ENCODE results near the gene PNMA1.
A peak's percentile ranks its signal among the peaks of the same experiment; 100 is the strongest.

The PNMA1 gene

GRCh38 chr14:73741386-73741875 is 27.2 kb upstream of the PNMA1 start:
- Histone ChIP-seq H3K9me3 (ENCODE audit: insufficient read depth, low read depth, low read length) (no peaks in the 10 kb centered on the region), H3K4me1 (ENCODE audit: insufficient read depth, low read length) (peaks cover 33% of the 10 kb centered on the region), H3K27ac (ENCODE audit: low read depth, low read length) (peak overlapping the region; percentile 34), H3K27me3 (ENCODE audit: insufficient read depth, low read length) (no peaks in the 10 kb centered on the region), H3K36me3 (ENCODE audit: insufficient read depth, low read length) (0 out of 2 replicates have a peak, but pooled peaks cover 5% of the 10 kb centered on the region), H3K4me3 (ENCODE audit: low read length) (peak overlapping the region; percentile 15), H3K9ac (ENCODE audit: low read depth, low read length) (peak overlapping the region; percentile 50; the same call in 1 of the 2 replicates)
- WGBS, result 10% methylated on average over 11 of the region's 12 CpGs

GRCh38 chr14:73740618-73741326 is 26.6 kb upstream of the PNMA1 start:
- peaks cover 27% of the 10 kb centered on the region for H3K4me1 ChIP-seq (ENCODE audit: insufficient read depth, low read length)
- no peaks in the 10 kb centered on the region for H3K27me3 ChIP-seq (ENCODE audit: insufficient read depth, low read length)
- WGBS, result 76% methylated on average over 9 of the region's 9 CpGs
- H3K36me3 ChIP-seq (ENCODE audit: insufficient read depth, low read length), result peaks cover 6% of the 10 kb centered on the region; the same call in 1 of the 2 replicates
- H3K27ac ChIP-seq (ENCODE audit: low read depth, low read length), result peak overlapping the region; percentile 3; the same call in 1 of the 2 replicates
- no peaks in the 10 kb centered on the region for H3K9me3 ChIP-seq (ENCODE audit: insufficient read depth, low read depth, low read length)
- H3K4me3 ChIP-seq (ENCODE audit: low read length), result peak overlapping the region; percentile 15; the same call in 1 of the 2 replicates
- peak overlapping the region; percentile 50 for H3K9ac ChIP-seq (ENCODE audit: low read depth, low read length)

- Histone ChIP-seq H3K27me3 (ENCODE audit: insufficient read depth, low read length) (no peaks in the 10 kb centered on the region), H3K9me3 (ENCODE audit: insufficient read depth, low read depth, low read length) (no peaks in the 10 kb centered on the region), H3K4me1 (ENCODE audit: insufficient read depth, low read length) (peaks cover 26% of the 10 kb centered on the region), H3K27ac (ENCODE audit: low read depth, low read length) (no peak overlapping the region), H3K36me3 (ENCODE audit: insufficient read depth, low read length) (peaks cover 10% of the 10 kb centered on the region), H3K9ac (ENCODE audit: low read depth, low read length) (no peak overlapping the region), H3K4me3 (ENCODE audit: low read length) (no peak overlapping the region)
- WGBS, result 88% methylated on average over 12 of the region's 12 CpGs
Observed at GRCh38 chr14:73739899-73740617, 25.9 kb upstream of the PNMA1 start.

- peaks cover 26% of the 10 kb centered on the region for H3K4me1 ChIP-seq (ENCODE audit: insufficient read depth, low read length)
- 91% methylated on average over 21 of the region's 21 CpGs for WGBS
- H3K36me3 ChIP-seq (ENCODE audit: insufficient read depth, low read length), result peaks cover 10% of the 10 kb centered on the region
- no peaks in the 10 kb centered on the region for H3K9me3 ChIP-seq (ENCODE audit: insufficient read depth, low read depth, low read length)
- H3K27me3 ChIP-seq (ENCODE audit: insufficient read depth, low read length), result no peaks in the 10 kb centered on the region
- H3K4me3 ChIP-seq (ENCODE audit: low read length), result no peak overlapping the region
- H3K27ac ChIP-seq (ENCODE audit: low read depth, low read length), result no peak overlapping the region
- no peak overlapping the region for H3K9ac ChIP-seq (ENCODE audit: low read depth, low read length)
Observed at GRCh38 chr14:73739174-73739898, 25.2 kb upstream of the PNMA1 start.

GRCh38 chr14:73738518-73739173 is 24.5 kb upstream of the PNMA1 start:
- Histone ChIP-seq H3K27ac (ENCODE audit: low read depth, low read length) (no peak overlapping the region), H3K9ac (ENCODE audit: low read depth, low read length) (no peak overlapping the region), H3K36me3 (ENCODE audit: insufficient read depth, low read length) (peaks cover 10% of the 10 kb centered on the region), H3K27me3 (ENCODE audit: insufficient read depth, low read length) (no peaks in the 10 kb centered on the region), H3K9me3 (ENCODE audit: insufficient read depth, low read depth, low read length) (no peaks in the 10 kb centered on the region), H3K4me3 (ENCODE audit: low read length) (no peak overlapping the region), H3K4me1 (ENCODE audit: insufficient read depth, low read length) (peaks cover 26% of the 10 kb centered on the region)
- 97% methylated on average over 22 of the region's 22 CpGs for WGBS

- H3K9ac ChIP-seq (ENCODE audit: low read depth, low read length), result no peak overlapping the region
- peaks cover 15% of the 10 kb centered on the region for H3K4me1 ChIP-seq (ENCODE audit: insufficient read depth, low read length)
- no peak overlapping the region for H3K4me3 ChIP-seq (ENCODE audit: low read length)
- H3K36me3 ChIP-seq (ENCODE audit: insufficient read depth, low read length), result peaks cover 10% of the 10 kb centered on the region
- no peaks in the 10 kb centered on the region for H3K9me3 ChIP-seq (ENCODE audit: insufficient read depth, low read depth, low read length)
- no peak overlapping the region for H3K27ac ChIP-seq (ENCODE audit: low read depth, low read length)
- no peaks in the 10 kb centered on the region for H3K27me3 ChIP-seq (ENCODE audit: insufficient read depth, low read length)
- 93% methylated on average over 12 of the region's 13 CpGs for WGBS
Observed at GRCh38 chr14:73736842-73737241, 22.7 kb upstream of the PNMA1 start.

- Histone ChIP-seq H3K27ac (ENCODE audit: low read depth, low read length) (no peak overlapping the region), H3K36me3 (ENCODE audit: insufficient read depth, low read length) (peaks cover 17% of the 10 kb centered on the region), H3K9me3 (ENCODE audit: insufficient read depth, low read depth, low read length) (no peaks in the 10 kb centered on the region), H3K27me3 (ENCODE audit: insufficient read depth, low read length) (no peaks in the 10 kb centered on the region), H3K9ac (ENCODE audit: low read depth, low read length) (no peak overlapping the region), H3K4me1 (ENCODE audit: insufficient read depth, low read length) (peaks cover 4% of the 10 kb centered on the region; the same call in 1 of the 2 replicates), H3K4me3 (ENCODE audit: low read length) (no peak overlapping the region)
- 95% methylated on average over 3 of the region's 3 CpGs for WGBS
Observed at GRCh38 chr14:73732006-73732405, 17.8 kb upstream of the PNMA1 start.

GRCh38 chr14:73731111-73731510 is 16.9 kb upstream of the PNMA1 start:
- Histone ChIP-seq H3K9me3 (ENCODE audit: insufficient read depth, low read depth, low read length) (no peaks in the 10 kb centered on the region), H3K4me1 (ENCODE audit: insufficient read depth, low read length) (peaks cover 4% of the 10 kb centered on the region; the same call in 1 of the 2 replicates), H3K36me3 (ENCODE audit: insufficient read depth, low read length) (peaks cover 21% of the 10 kb centered on the region), H3K9ac (ENCODE audit: low read depth, low read length) (no peak overlapping the region), H3K4me3 (ENCODE audit: low read length) (no peak overlapping the region), H3K27ac (ENCODE audit: low read depth, low read length) (no peak overlapping the region), H3K27me3 (ENCODE audit: insufficient read depth, low read length) (no peaks in the 10 kb centered on the region)
- WGBS, result 95% methylated on average over 3 of the region's 3 CpGs

GRCh38 chr14:73729556-73730265 is 15.5 kb upstream of the PNMA1 start:
- no peak overlapping the region for H3K27ac ChIP-seq (ENCODE audit: low read depth, low read length)
- 96% methylated on average over 23 of the region's 23 CpGs for WGBS
- H3K36me3 ChIP-seq (ENCODE audit: insufficient read depth, low read length), result peaks cover 27% of the 10 kb centered on the region
- H3K9me3 ChIP-seq (ENCODE audit: insufficient read depth, low read depth, low read length), result no peaks in the 10 kb centered on the region
- no peak overlapping the region for H3K4me3 ChIP-seq (ENCODE audit: low read length)
- H3K4me1 ChIP-seq (ENCODE audit: insufficient read depth, low read length), result peaks cover 4% of the 10 kb centered on the region; the same call in 1 of the 2 replicates
- no peak overlapping the region for H3K9ac ChIP-seq (ENCODE audit: low read depth, low read length)
- no peaks in the 10 kb centered on the region for H3K27me3 ChIP-seq (ENCODE audit: insufficient read depth, low read length)

GRCh38 chr14:73728717-73729330 is 14.6 kb upstream of the PNMA1 start:
- Histone ChIP-seq H3K9ac (ENCODE audit: low read depth, low read length) (no peak overlapping the region), H3K9me3 (ENCODE audit: insufficient read depth, low read depth, low read length) (no peaks in the 10 kb centered on the region), H3K4me1 (ENCODE audit: insufficient read depth, low read length) (peaks cover 10% of the 10 kb centered on the region; the same call in 1 of the 2 replicates), H3K4me3 (ENCODE audit: low read length) (no peak overlapping the region), H3K27ac (ENCODE audit: low read depth, low read length) (peak overlapping the region; percentile 28; the same call in 1 of the 2 replicates), H3K27me3 (ENCODE audit: insufficient read depth, low read length) (no peaks in the 10 kb centered on the region), H3K36me3 (ENCODE audit: insufficient read depth, low read length) (peaks cover 27% of the 10 kb centered on the region)
- WGBS, result 31% methylated on average over 6 of the region's 6 CpGs

Data from HUES64 (cell line).